HepG2 (cell line): ENCODE measurements around the gene PBLD. TPM values are rescaled to one million over a fixed set of nuclear protein-coding genes. Genes with fewer than 3 reads are reported as not detected.
A peak's percentile ranks its signal among the peaks of the same experiment; 100 is the strongest.

Experiments used
- ATAC-seq: fragments of 200-7000 bp; cut with Tn5 transposase; 3 replicates; pipeline ENCODE4 v1.9.1; 2020; ENCODE audit warnings: mild to moderate bottlenecking, moderate library complexity
- BruUV-seq: library from RNA; stranded (reverse); fragments of 400-500 nt; replicated peaks from 2 replicates; lab custom pipeline; 2021; lab: Mats Ljungman, UMichigan
- CTCF ChIA-PET: fragments of 300-600 bp; formaldehyde crosslinking; extraction: SDS; loops from one replicate; lab custom pipeline; 2021; ENCODE audit warnings: low total read pairs, inconsistent platforms, low intra/inter-chr PET ratio; lab: Yijun Ruan, JAX
- POLR2A ChIA-PET: fragments of 350-600 bp; sonication (Branson Sonifier 250); formaldehyde crosslinking; loops from one replicate; lab custom pipeline; 2020; ENCODE audit warnings: antibody characterized with exemption, inconsistent platforms; lab: Yijun Ruan, JAX
- DNase-seq: peaks from one replicate; pipeline ENCODE4 v3.0.0-alpha.2; 2015; ENCODE audit warnings: low spot score
- FAIRE-seq: peaks from 3 replicates; lab custom pipeline; 2011; peaks lifted over from hg19 to GRCh38; lab: Jason Lieb, UNC
- H2AFZ ChIP-seq: one replicate; pipeline ENCODE4 v1.6.1; 2011; ENCODE audit warnings: low read length, inconsistent platforms
- H3K27ac ChIP-seq: fragments of 300-600 bp; 3 replicates; pipeline ENCODE4 v1.8.0; 2011; ENCODE audit warnings: mixed run types, mild to moderate bottlenecking, mixed read lengths, low read length, inconsistent platforms; ENCODE audit not compliant: insufficient read depth; ENCODE audit errors: extremely low read length
- H3K27me3 ChIP-seq, 2 experiments: fragments of 200-600 bp in 1 of 2; 2 replicates in 1 of 2; 3 replicates in 1 of 2; pipeline versions ENCODE4 v1.6.0 to v1.8.0; 2011; ENCODE audit warnings: low read length in 2 of 2, mild to moderate bottlenecking in 2 of 2, moderate library complexity in 2 of 2, inconsistent platforms in 1 of 2; ENCODE audit not compliant: insufficient read depth in 2 of 2, control insufficient read depth in 1 of 2
- H3K36me3 ChIP-seq, 2 experiments: fragments of 200-600 bp in 1 of 2; replicated peaks in 1 of 2; 2 replicates in 1 of 2; 3 replicates in 1 of 2; pipeline versions ENCODE4 v1.5.1 to v1.8.0; 2011; ENCODE audit warnings: low read length in 2 of 2, inconsistent platforms in 1 of 2; ENCODE audit not compliant: insufficient read depth in 2 of 2, control insufficient read depth in 1 of 2
- H3K4me1 ChIP-seq: 2 replicates; pipeline ENCODE4 v1.5.1; 2012; ENCODE audit warnings: low read length, inconsistent platforms; ENCODE audit not compliant: insufficient read depth
- H3K4me2 ChIP-seq: 2 replicates; pipeline ENCODE4 v1.6.0; 2011; ENCODE audit warnings: low read depth, low read length, inconsistent platforms
- H3K4me3 ChIP-seq, 3 experiments: fragments of 200-600 bp in 1 of 3; sonication (generic), shearing (Covaris generic) in 1 of 3; replicated peaks in 1 of 3; 2 replicates each; pipeline ENCODE4 v1.5.1; 2011 to 2016; ENCODE audit warnings: low read length in 3 of 3, inconsistent platforms in 2 of 3, low read depth in 2 of 3, mild to moderate bottlenecking in 2 of 3, control low read depth in 1 of 3, mixed read lengths in 1 of 3; ENCODE audit not compliant: insufficient read depth in 1 of 3
- H3K79me2 ChIP-seq: one replicate; pipeline ENCODE4 v1.6.1; 2011; ENCODE audit warnings: low read length, inconsistent platforms; ENCODE audit not compliant: insufficient read depth
- H3K9ac ChIP-seq: 2 replicates; pipeline ENCODE4 v1.6.0; 2011; ENCODE audit warnings: mild to moderate bottlenecking, low read depth, low read length, inconsistent platforms; ENCODE audit not compliant: insufficient read depth
- H3K9me3 ChIP-seq: 2 replicates; pipeline ENCODE4 v1.5.1; 2012; ENCODE audit warnings: mild to moderate bottlenecking, low read length
- H4K20me1 ChIP-seq: 2 replicates; pipeline ENCODE4 v1.6.0; 2011; ENCODE audit warnings: inconsistent platforms, mild to moderate bottlenecking, low read length, moderate library complexity; ENCODE audit not compliant: insufficient read depth
- FOXO1 ChIP-seq: sonication (generic); formaldehyde crosslinking; IDR thresholded peaks from 2 replicates; pipeline ENCODE4 v1.4.0; 2020; ENCODE audit warnings: missing genetic modification reagents
- GATAD2A ChIP-seq: IDR thresholded peaks from 2 replicates; pipeline ENCODE4 v1.6.1; 2016
- HOXD1 ChIP-seq: sonication (generic); formaldehyde crosslinking; IDR thresholded peaks from 2 replicates; pipeline ENCODE4 v1.5.0; 2020; ENCODE audit warnings: missing genetic modification reagents
- KLF6 ChIP-seq: IDR thresholded peaks from 2 replicates; pipeline ENCODE4 v1.8.0; 2016; ENCODE audit warnings: missing biosample characterization, missing genetic modification reagents
- MIER3 ChIP-seq: IDR thresholded peaks from 2 replicates; pipeline ENCODE4 v1.6.1; 2016; ENCODE audit warnings: missing compliant biosample characterization, borderline replicate concordance
- RARG ChIP-seq: sonication (generic); formaldehyde crosslinking; IDR thresholded peaks from 2 replicates; pipeline ENCODE4 v1.4.0; 2020; ENCODE audit warnings: low read depth, mild to moderate bottlenecking, missing genetic modification reagents
- ZNF234 ChIP-seq: sonication (generic); formaldehyde crosslinking; conservative IDR thresholded peaks from 2 replicates; pipeline ENCODE4 v1.5.1; 2020; ENCODE audit warnings: mild to moderate bottlenecking, missing genetic modification reagents
- ZNF33B ChIP-seq: sonication (generic); formaldehyde crosslinking; IDR thresholded peaks from 2 replicates; pipeline ENCODE4 v1.5.1; 2020; ENCODE audit warnings: mild to moderate bottlenecking, missing genetic modification reagents
- ZNF512 ChIP-seq: sonication (generic); formaldehyde crosslinking; IDR thresholded peaks from 2 replicates; pipeline ENCODE4 v1.4.0; 2020; ENCODE audit warnings: mild to moderate bottlenecking, missing genetic modification reagents
- ZNF670 ChIP-seq: sonication (generic); formaldehyde crosslinking; IDR thresholded peaks from 2 replicates; pipeline ENCODE4 v1.8.0; 2022; ENCODE audit warnings: mild to moderate bottlenecking, missing genetic modification reagents, borderline replicate concordance
- ZNF788 ChIP-seq: sonication (generic); formaldehyde crosslinking; IDR thresholded peaks from 2 replicates; pipeline ENCODE4 v1.5.0; 2020; ENCODE audit warnings: mild to moderate bottlenecking, missing genetic modification reagents, borderline replicate concordance
- WGBS: methylation state at CpG from one replicate; pipeline ENCODE4 v1.1.6; 2017; ENCODE audit warnings: low lambda C conversion rate; 5-methylcytosine and 5-hydroxymethylcytosine counted together
- in situ Hi-C: cut with HindIII; loops from 2 replicates; pipeline ENCODE4 v1.10.0; 2017; ENCODE audit warnings: low pct_unique_long_range_greater_than_20kb; ENCODE audit not compliant: extremely low pct_ligation_motif_present
- intact Hi-C: fragments of 100-400 bp; cut with micrococcal nuclease; formaldehyde crosslinking; loops from one replicate; pipeline ENCODE4 v1.10.0; 2022; ENCODE audit not compliant: unreplicated experiment
- polyA plus RNA-seq, 8 experiments: library from polyadenylated mRNA; depleted of rRNA in 3 of 8; stranded (reverse) in 7 of 8; unstranded in 1 of 8; fragments of >200 nt; fragmentation: Illumina TruSeq in 4 of 8; extraction: Trizol in 4 of 8; gene quantifications; 2 replicates each; pipeline versions ENCODE4 v1.2.1 to v1.2.3, GENCODE V29; 2011 to 2016; ENCODE audit warnings: low read depth in 4 of 8, missing spikeins in 1 of 8, mixed read lengths in 1 of 8; ENCODE audit not compliant: insufficient read depth in 1 of 8
- total RNA-seq, 5 experiments: library from RNA; depleted of rRNA; stranded (reverse); fragments of >200 nt; fragmentation: Illumina TruSeq; extraction: Trizol; gene quantifications; 2 replicates each; pipeline ENCODE4 v1.2.3, GENCODE V29; 2016; ENCODE audit warnings: low read depth in 1 of 5
- TF ChIP-seq, protein P1 (sequence below): IDR thresholded peaks from 2 replicates; pipeline ENCODE4 v1.6.1; 2016; ENCODE audit warnings: missing genetic modification reagents, missing compliant biosample characterization
- TF ChIP-seq, protein P2 (sequence below), 2 experiments: sonication (generic) in 1 of 2; formaldehyde crosslinking in 1 of 2; IDR thresholded peaks; 2 replicates each; pipeline versions ENCODE4 v1.5.1 to v1.6.1; 2011 to 2020; ENCODE audit warnings: borderline replicate concordance in 1 of 2, low read depth in 1 of 2, low read length in 1 of 2, mild to moderate bottlenecking in 1 of 2, missing genetic modification reagents in 1 of 2, moderate library complexity in 1 of 2

Gene PBLD
- total and polyA plus RNA-seq, 2 of the 13 experiments (the other 11 are each of a cell fraction or from before 2014, with no cell fraction given) = 0.42 to 3.1 TPM

DNA sequence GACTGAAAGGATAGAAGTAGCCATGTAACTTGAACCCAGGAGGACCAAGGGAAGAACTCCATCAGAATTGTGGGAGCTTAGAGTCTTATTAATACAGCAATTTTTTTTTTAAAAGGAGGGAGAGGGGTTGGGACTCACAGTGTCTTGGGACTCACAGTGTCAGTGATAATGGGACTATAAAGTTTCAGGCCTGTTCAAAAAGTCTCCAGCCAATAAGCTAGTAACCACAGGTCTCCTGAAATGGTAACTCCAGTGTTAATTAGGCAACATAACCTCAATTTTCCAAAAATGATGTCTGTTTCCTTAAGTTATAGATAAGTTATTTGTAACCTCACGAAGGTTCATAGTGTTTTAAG is 3.2 kb downstream of the PBLD start:
- FAIRE-seq = no peak
- no peak for TF ChIP-seq RARG (CRISPR knock-in tag)
- TF ChIP-seq, all 625 proteins: peak for 0
- WGBS = 100% methylated on average over 1 of the region's 1 CpG
- Histone ChIP-seq H3K9me3 (no peaks in the 10 kb centered on the region), H3K27ac (no peak overlapping the region), H3K4me3 (no peak overlapping the region), H3K27me3 (no peaks in the 10 kb centered on the region; a peak in 1 of 5 replicates), H3K4me1 (peaks cover 28% of the 10 kb centered on the region), H4K20me1 (peaks cover 17% of the 10 kb centered on the region), H2AFZ (no peak overlapping the region), H3K9ac (no peak overlapping the region), H3K4me2 (no peak overlapping the region), H3K36me3 (no peaks in the 10 kb centered on the region), H3K79me2 (peaks cover 26% of the 10 kb centered on the region)
- CTCF ChIA-PET = no interaction called here
- no TSS peak for BruUV-seq
- intact Hi-C loops (no loop called here), in situ Hi-C loops (no loop called here)
- no peak for DNase-seq
- POLR2A ChIA-PET = no interaction called here
- ATAC-seq = no peak

GRCh38 chr10:68327889-68328786 is 4.6 kb downstream of the PBLD start:
- peak overlapping the region in 2 of 3 experiments; percentile 30 to 36; a peak in 3 of 6 replicates for H3K4me3 ChIP-seq
- intact Hi-C loops (no loop called here), in situ Hi-C loops (no loop called here)
- FAIRE-seq (no peak), ATAC-seq (no peak), DNase-seq (peak; percentile 57)
- BruUV-seq = no TSS peak
- peak overlapping the region; percentile 54 for H3K9ac ChIP-seq
- H2AFZ ChIP-seq = peak overlapping the region; percentile 79
- H3K4me2 ChIP-seq = peak overlapping the region; percentile 65
- ChIA-PET POLR2A (no interaction called here), CTCF (no interaction called here)
- H3K79me2 ChIP-seq = peaks cover 13% of the 10 kb centered on the region
- no peaks in the 10 kb centered on the region for H3K9me3 ChIP-seq
- no peaks in the 10 kb centered on the region; a peak in 1 of 5 replicates for H3K27me3 ChIP-seq
- 16% methylated on average over 4 of the region's 4 CpGs for WGBS
- peaks cover 3% of the 10 kb centered on the region for H4K20me1 ChIP-seq
- H3K27ac ChIP-seq = peak overlapping the region; percentile 55
- H3K4me1 ChIP-seq = peaks cover 27% of the 10 kb centered on the region
- H3K36me3 ChIP-seq = no peaks in the 10 kb centered on the region
- TF ChIP-seq ZNF512 (CRISPR knock-in tag) (no peak), ZNF670 (CRISPR knock-in tag) (no peak), HOXD1 (no peak), MIER3 (CRISPR knock-in tag) (0 out of 2 replicates have a peak, but pooled peaks have one; percentile 10), ZNF788 (CRISPR knock-in tag) (no peak), ZNF33B (no peak), ZNF234 (CRISPR knock-in tag) (no peak), KLF6 (CRISPR knock-in tag) (no peak), GATAD2A (CRISPR knock-in tag) (peak; percentile 37; the same call in 1 of the 2 replicates), FOXO1 (CRISPR knock-in tag) (no peak)
- TF ChIP-seq, protein P1, sequence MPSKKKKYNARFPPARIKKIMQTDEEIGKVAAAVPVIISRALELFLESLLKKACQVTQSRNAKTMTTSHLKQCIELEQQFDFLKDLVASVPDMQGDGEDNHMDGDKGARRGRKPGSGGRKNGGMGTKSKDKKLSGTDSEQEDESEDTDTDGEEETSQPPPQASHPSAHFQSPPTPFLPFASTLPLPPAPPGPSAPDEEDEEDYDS = no peak
- TF ChIP-seq, protein P2, sequence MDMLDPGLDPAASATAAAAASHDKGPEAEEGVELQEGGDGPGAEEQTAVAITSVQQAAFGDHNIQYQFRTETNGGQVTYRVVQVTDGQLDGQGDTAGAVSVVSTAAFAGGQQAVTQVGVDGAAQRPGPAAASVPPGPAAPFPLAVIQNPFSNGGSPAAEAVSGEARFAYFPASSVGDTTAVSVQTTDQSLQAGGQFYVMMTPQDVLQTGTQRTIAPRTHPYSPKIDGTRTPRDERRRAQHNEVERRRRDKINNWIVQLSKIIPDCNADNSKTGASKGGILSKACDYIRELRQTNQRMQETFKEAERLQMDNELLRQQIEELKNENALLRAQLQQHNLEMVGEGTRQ (IDR thresholded peaks at IDR 0.05; ENCODE audit: low read depth, low read length) = peak; percentile 94
- TF ChIP-seq, protein P2 (CRISPR knock-in tag; IDR thresholded peaks at IDR 0.05; ENCODE audit: borderline replicate concordance) = peak; percentile 81; the same call in 1 of the 2 replicates
